ENCODE measurements around the gene SUPT5H.
A peak's percentile ranks its signal among the peaks of the same experiment; 100 is the strongest.

The SUPT5H gene

DNA sequence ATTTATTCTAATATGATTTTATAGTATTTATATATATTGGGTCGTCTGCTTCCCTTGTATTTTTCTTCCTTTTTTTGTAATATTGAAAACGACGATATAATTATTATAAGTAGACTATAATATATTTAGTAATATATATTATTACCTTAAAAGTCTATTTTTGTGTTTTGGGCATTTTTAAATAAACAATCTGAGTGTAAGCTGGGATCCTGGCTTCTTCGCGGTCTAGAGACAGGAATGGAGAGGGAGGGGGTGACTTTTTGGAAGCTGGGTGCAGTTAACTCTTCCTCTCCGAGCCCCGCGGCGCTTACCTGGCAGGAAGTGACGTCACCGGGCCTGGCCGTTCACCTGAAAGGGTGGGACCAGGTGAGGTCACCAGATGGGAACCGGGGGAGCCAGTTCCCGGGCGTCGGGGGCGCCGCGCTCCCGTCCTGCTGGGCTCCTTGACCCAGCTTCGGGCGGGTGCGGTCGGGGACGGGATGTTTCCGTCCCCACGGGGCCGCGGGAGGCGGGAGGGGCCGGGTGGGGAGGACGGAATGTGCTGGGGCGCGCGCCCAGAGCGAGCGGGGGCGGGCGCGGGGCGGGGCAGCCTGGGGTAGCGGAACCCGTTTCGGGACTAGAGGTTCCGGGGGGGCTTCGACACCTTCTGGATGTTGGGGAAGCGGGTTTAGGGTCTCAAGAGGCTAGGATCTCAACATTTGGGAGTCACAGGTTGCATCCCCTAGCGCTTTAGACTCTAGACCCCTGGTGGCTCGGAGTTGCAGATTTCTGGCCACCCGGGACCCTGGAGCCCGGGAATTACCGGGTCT lies 36.0 kb upstream of the SUPT5H start:
- DNase-seq (ENCODE audit: low read depth in 2 of 2), result peak; percentile 54 to 66

DNA sequence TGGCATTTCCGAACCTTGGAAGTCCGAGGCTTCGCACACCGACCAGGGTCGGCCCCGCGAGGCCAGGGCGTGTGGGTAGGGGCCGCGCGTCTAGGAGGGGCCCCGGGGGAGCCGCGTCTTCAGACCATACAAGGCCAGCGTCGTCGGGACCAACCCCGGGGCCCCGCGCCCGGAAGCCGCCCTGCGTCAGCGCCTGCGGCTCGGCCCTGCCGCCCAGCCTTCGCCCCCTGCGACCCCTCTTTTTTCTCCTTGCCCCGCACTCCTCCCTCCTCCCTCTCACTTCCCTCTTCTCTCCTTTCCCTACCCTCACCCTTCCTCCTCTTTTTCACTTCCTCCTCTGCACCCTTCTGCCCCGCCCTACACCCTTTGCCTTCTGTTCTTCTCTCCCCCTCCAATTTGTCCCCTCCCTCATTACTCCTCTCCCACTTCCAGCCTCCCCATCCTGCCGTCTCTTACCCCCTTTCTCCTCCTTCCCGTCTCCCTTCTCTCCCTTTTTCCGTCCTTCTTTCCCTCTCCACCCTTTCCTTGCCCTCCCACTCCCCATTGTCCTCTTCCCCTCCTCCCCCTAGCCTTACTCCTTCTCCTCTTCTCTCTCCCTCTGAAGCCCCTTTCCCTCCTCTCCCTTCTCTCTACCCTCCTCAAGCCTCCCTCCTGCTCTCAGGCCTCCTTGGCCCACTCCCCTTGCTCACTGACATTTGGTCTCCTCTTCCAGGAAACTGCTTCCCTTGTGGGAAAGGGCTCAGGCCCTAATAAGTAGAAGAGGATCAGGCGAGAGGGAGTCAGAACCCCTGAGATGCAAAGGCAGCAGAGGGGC lies 35.2 kb upstream of the SUPT5H start:
- peak in 1 of 2 experiments; percentile 51 for DNase-seq (ENCODE audit: low read depth in 2 of 2)

- no peak for DNase-seq (ENCODE audit: low read depth in 2 of 2)
These were observed 34.6 kb upstream of the SUPT5H start for GRCh38 chr19:39410831-39411080.

- no peak for DNase-seq (ENCODE audit: low read depth in 2 of 2)
These were observed 34.1 kb upstream of the SUPT5H start for GRCh38 chr19:39411081-39411831.

DNA sequence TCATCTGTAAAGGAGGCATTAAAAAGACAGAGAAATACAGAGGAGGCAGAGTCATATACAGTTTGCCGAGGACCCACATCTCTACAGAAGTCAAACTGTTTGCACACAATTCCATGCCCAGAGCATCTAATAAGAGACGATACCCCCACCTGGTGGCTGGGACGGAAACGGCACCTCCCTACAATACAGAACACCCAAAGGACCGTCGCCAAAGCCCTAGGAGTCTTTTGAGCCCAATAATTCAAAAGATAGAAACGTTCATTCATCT lies 33.6 kb upstream of the SUPT5H start:
- DNase-seq (ENCODE audit: low read depth in 2 of 2), result peak; percentile 81 to 93

GRCh38 chr19:39412100-39412866 lies 33.1 kb upstream of the SUPT5H start, which contains the start of gene PLEKHG2:
PLEKHG2 (plus strand) TSS chr19:39412669; CDS start chr19:39414087, 1,418 bp downstream.
- DNase-seq (ENCODE audit: low read depth in 2 of 2), result peak; percentile 96 to 98

DNA sequence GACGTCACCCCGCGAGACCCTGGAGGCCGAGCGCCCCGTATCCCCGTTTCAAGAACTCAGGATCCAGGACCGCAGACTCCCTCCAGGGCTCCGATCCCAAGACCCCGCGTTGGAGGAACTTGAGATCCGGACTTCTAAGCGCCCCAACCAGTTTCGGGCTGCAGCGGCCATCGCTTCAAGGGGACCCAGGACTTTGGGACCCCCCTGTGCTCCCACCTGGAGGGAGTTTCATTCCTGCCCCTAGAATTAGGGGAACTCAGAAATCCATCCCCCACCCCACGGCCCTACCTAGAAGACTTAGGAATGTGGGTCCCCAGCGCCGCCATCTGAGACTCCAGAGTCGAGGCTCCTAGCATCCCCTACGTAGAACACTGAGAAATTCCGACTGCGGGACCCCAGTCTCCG lies 32.5 kb upstream of the SUPT5H start:
- no peak for DNase-seq (ENCODE audit: low read depth in 2 of 2)

DNA sequence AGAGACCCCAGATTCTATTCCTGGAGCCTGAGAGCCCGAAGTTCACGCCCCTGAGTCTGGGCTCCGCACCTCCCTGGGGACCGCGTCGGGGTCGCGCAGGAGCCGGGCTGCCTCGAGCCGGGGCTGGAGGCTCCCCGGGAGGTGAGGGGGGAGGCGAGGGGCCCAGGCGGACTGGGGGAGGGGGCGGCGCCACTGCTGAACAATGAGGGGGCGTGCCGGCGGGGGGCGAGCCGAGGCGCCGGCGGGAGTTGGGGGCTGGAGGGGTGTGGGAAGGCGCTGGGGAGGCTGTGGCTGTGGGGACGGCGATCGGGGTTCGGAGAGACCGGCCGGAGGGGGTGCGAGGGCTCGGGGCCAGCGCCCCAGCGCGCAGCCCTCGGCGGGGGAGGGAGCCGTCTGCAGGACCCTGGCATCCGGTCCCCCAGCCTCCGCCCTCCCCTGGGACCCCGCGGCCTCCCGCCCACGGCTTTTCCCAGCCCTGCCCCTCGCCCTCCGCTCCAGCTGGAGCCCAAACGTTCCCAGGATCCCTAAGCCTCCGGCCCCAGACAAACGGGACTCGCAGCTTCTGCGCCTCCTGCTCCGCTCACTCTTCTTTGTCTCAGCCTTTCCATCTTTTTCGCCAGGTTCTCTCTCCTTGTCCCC lies 32.0 kb upstream of the SUPT5H start:
- no peak for DNase-seq (ENCODE audit: low read depth in 2 of 2)

GRCh38 chr19:39413911-39414608 lies 31.3 kb upstream of the SUPT5H start:
- no peak for DNase-seq (ENCODE audit: low read depth in 2 of 2)

GRCh38 chr19:39415111-39416046 lies 30.0 kb upstream of the SUPT5H start:
- no peak for DNase-seq (ENCODE audit: low read depth in 2 of 2)

DNA sequence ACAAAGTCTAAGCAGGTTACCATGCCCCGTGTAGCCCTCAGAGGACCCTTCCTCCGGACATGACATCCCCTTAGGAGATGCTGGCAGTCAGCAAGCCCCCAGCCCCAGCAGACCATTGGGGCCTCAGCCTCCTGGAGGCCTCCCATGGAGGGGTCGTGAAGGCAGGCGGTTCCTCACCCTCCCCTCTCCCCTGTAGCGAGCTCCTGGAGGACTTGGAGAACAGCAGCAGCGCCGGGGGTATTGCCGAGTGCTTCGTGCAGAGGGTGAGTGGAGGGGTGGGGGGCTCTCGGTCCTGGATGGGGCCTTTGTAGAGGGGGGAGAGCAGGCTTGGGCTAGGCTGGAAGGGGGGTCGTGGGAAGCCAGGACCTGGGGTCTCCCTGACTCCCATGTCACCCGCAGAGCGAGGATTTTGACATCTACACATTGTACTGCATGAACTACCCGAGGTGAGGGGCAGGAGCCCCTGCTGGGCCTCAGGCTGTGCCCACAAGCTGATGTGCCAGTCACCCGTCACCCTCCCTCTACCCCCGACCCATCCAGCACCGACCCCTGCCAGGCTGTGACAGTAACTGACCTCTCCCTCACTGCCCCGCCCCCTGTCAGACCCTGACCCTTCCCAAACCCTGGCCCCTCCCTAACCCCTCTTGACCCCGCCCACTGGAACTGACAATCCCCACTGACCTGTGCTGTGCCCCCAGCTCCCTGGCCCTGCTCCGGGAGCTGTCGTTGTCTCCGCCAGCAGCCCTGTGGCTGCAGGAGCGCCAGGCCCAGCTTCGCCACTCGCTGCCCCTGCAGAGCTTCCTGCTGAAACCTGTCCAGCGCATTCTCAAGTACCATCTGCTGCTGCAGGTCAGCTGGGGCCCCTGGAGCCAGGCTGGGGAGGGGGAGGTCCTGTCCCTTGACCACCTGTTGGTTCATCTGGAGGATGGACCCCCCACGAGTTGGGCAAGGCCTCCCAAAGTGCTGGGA lies 28.9 kb upstream of the SUPT5H start:
- no peak for DNase-seq (ENCODE audit: low read depth in 2 of 2)

- DNase-seq (ENCODE audit: low read depth in 2 of 2), result no peak
These were observed 27.8 kb upstream of the SUPT5H start for GRCh38 chr19:39417463-39418181.

DNA sequence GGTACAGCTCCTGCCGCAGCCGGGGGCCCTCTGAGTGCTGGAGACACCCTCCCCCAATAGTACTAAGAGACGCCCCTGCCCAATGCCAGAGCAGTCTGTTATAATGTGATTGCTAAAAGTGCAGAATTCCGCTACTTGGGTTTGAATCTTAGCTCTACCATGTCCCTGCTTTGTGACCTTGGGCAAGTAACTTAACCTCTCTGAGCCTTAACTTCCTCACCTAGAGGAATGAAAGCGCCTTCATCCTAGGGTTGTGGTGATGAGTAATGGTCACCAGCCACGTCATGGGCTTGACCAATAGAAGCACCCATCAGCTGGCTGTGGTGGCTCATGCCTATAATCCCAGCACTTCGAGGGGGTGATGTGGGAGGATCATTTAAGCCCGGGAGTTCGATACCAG lies 26.4 kb upstream of the SUPT5H start:
- DNase-seq (ENCODE audit: low read depth in 2 of 2), result no peak

DNA sequence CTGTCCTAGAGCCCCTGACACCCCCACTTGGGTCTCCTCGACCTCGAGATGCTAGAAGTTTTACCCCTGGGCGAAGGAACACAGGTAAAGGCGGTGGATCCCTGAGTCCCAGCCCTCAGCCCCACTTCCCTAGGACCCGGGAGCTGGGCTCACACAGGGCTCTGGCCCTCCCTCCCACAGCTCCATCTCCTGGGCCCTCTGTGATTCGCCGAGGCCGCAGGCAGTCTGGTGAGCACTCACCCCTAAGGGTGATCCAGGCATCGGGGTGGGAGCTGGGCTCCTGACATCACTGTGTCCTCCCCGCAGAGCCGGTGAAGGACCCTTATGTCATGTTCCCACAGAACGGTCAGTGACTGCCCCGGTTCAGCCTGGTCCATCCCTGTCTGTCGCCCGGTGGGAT lies 24.6 kb upstream of the SUPT5H start:
- no peak for DNase-seq (ENCODE audit: low read depth in 2 of 2)

DNA sequence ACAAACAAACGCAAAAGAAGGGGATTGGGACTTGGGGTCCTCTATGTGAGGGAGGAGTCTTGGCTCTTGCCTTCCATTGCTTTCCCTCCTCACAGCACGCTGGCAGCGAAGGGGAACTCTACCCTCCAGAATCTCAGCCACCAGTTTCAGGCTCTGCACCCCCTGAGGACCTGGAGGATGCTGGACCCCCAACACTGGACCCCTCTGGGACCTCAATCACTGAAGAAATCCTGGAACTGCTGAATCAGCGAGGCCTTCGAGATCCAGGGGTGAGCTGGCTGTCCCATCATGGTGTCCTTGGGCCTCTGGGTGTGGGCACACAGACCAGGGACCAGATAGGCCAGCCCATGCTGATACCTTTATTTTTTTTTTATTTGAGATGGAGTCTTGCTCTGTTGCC lies 23.4 kb upstream of the SUPT5H start:
- DNase-seq (ENCODE audit: low read depth in 2 of 2), result no peak

DNA sequence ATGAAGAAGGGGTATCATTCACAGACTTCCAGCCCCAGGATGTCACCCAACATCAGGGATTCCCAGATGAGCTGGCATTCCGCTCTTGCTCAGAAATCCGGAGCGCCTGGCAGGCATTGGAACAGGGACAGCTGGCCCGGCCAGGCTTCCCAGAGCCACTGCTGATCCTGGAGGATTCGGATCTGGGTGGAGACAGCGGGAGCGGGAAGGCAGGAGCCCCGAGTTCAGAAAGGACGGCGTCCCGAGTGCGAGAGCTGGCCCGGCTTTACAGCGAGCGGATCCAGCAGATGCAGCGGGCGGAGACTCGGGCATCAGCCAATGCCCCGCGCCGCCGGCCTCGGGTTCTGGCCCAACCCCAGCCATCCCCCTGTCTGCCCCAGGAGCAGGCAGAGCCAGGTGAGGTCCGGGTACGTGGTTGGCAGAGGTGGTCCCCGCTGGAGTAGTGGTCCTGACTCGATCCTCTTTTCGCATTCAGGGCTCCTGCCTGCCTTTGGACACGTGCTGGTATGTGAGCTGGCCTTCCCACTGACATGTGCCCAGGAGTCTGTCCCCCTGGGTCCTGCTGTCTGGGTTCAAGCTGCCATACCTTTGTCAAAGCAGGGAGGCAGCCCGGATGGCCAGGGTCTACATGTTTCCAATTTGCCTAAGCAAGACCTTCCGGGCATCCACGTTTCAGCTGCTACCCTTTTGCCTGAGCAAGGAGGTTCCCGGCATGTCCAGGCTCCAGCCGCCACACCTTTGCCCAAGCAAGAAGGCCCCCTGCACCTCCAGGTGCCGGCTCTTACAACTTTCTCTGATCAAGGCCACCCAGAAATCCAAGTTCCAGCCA lies 21.9 kb upstream of the SUPT5H start:
- no peak for DNase-seq (ENCODE audit: low read depth in 2 of 2)

- no peak for DNase-seq (ENCODE audit: low read depth in 2 of 2)
These were observed 20.4 kb upstream of the SUPT5H start for GRCh38 chr19:39424934-39425333.

Data from stimulated activated CD4-positive, alpha-beta T cell treated with anti-CD3 and anti-CD28 coated beads, Interleukin-12 subunit alpha, Interleukin-12 subunit beta, amount 100 ng/mL, for 24 hours (primary cell).